Parietal lobe (tissue), 2 donors: ENCODE measurements around the gene DNALI1. TPM values are rescaled to one million over a fixed set of nuclear protein-coding genes. Genes with fewer than 3 reads are reported as not detected.

Experiments used
- small RNA-seq: library from RNA; depleted of rRNA; stranded (forward); fragments of <200 nt; gene quantifications from one replicate; pipeline ENCODE3, GENCODE V24; 2014; ENCODE audit warnings: low replicate concordance
- total RNA-seq: library from RNA; depleted of rRNA; stranded (reverse); fragments of >200 nt; gene quantifications from one replicate; pipeline ENCODE4 v1.2.3, GENCODE V29; 2014

Gene DNALI1
- total RNA-seq, result 11.3 TPM

DNA sequence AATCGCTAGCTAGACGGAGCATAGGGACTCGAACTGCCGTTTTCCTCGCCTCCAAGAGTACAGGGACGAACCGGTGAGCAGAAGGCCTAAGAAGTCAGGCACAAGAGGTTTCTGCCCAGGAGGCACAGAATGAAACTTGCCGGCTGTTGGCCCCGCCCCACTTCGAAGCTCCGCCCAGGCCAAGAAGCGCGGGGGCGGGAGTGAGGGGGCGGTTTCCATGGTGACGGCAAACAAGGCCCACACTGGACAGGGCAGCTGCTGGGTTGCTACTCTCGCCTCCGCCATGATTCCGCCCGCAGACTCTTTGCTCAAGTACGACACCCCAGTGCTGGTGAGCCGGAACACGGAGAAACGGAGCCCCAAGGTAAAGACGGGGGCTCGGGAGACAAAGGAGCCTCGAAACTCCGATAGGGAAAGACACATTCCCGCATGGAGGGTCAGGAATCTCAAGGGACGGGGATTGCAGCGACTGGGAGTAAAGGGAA, at the start of gene DNALI1:
TSS of gene DNALI1 (plus strand) at position 229 of the 485 bp plus-strand sequence. CDS start at position 284, 55 bp downstream.

GRCh38 chr1:37514350-37515184, 42.2 kb upstream of the DNALI1 start, which contains the start of gene MEAF6:
Gene MEAF6, minus strand, starts transcription at chr1:37514766. Its CDS starts 20 bp downstream, at chr1:37514746.

DNA sequence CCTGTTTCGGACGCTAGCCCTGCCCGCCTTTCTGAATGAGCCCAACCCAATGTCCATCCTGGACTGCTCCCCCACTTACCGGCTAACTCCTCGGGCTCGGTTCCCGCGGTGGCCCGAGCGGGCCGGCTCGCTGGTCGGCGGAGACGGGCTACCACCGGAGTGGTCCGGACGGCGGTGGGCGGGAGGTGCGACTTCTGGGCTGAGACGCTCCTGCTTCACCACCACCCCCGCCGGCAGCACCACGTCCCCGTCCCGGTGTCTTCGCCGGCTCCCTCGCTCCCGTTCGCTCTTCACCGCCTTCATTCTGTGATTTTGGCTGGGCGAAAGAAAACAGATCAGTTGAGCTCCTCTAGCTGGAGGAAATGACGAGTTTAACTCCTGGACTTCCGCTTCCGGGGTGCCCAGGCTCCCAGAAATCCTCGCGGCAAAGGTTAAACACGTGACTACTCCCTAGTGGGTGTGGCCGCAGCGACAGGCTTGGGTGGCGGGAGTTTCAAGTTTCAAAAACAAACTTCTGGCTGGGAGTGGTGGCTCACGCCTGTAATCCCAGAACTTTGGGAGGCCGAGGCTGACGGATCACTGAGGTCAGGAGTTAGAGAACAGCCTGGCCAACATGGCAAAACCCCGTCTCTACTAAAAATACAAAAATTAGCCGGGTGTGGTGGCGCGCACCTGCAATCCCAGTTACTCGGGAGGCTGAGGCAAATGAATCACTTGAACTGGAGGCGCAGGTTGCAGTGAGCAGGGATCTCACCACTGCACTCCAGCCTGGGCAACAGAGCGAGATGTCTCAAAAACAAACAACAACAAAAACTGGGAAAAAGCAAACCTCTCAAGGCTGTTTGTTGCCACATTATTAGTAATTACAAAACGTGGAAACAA, 2.6 kb upstream of the DNALI1 start, which contains the start of gene SNIP1:
TSS of gene SNIP1 (minus strand) at position 367 of the 882 bp plus-strand sequence. CDS start at position 303, 64 bp downstream.

DNA sequence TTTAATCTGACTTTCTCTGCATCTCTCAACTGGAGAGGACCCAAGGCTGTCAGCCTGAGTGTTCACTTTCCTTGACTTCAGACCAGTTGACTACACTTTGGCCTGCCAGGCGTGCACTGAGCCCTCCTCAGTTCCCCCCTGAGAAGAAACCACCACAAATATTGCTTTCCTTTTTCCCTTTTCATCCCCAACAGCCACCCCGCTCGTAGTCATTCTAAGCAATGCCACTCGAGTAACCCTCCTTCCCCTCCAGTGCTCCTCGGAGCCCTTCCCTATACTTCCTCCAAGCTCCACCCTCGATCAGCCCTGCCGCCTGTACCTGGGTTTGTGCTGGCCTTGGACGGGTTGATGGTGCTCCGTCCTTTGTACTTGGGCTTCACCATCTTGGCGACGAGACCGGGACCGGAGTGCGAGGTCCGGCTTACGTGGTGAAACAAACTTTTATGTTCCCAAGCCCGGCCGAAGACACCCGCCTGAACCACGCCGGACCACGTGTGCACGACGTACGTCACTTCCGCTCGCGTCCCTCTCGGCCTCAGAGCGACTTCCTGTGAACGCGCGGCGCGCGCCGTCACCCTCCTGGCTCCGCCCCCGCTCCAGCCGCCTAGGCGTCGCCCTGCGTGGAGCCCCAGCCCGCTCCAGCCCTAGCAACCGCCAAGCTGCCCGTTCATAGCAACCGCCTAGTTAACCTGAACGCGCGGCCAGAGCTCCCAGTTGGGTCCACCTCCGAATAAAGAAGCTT, 38.9 kb downstream of the DNALI1 start, which contains the start of gene GNL2:
TSS of gene GNL2 (minus strand) at position 498 of the 742 bp plus-strand sequence. CDS start at position 383, 115 bp downstream.

Small RNA genes within 50 kb of the gene (small RNA-seq; reads per million reads assigned to genes)
- gene AL034379.1, result not detected

Other genes starting within 250 kb of the DNALI1 start
- 0.31 TPM for gene ZC3H12A, start 82.4 kb upstream of the DNALI1 start, total RNA-seq
- 99.5 TPM for gene MEAF6, start 42.2 kb upstream of the DNALI1 start, total RNA-seq
- gene SNIP1, start 2.6 kb upstream of the DNALI1 start, total RNA-seq, result 23.5 TPM
- 49.5 TPM for gene GNL2, start 39.0 kb downstream of the DNALI1 start, total RNA-seq
- gene RSPO1, start 78.0 kb downstream of the DNALI1 start, total RNA-seq, result not detected
- 1.9 TPM for gene CDCA8, start 135.6 kb downstream of the DNALI1 start, total RNA-seq
- 11.9 TPM for gene EPHA10, start 208.2 kb downstream of the DNALI1 start, total RNA-seq
- gene MANEAL, start 236.9 kb downstream of the DNALI1 start, total RNA-seq, result 41.0 TPM